ENCODE data around the gene TUSC2. TPM values are rescaled to one million over a fixed set of nuclear protein-coding genes. Genes with fewer than 3 reads are reported as not detected.
A peak's percentile ranks its signal among the peaks of the same experiment; 100 is the strongest.

The TUSC2 gene
- total and polyA plus RNA-seq, 2 donors (not counting 1 experiment from before 2014, with no cell fraction given), result 28.2 to 29.3 TPM

DNA sequence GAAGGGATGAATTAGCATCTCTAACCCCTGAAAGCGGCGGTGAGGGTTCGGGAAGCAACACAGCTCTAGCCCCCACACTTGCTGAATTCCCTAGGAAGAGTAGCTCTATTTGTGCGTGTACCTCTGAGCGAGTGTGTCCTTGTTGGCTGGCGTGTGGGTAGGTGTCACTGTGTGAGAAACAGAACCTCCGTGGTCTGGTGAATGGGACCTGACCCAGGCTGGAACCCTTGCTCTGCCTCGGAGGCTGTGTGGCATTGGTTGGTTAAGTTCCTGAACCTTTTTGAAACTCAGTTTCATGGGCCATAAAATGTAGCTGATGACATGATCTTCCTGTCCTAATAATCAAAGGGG is 31.7 kb upstream of the TUSC2 start:
- H3K27ac Mint-ChIP-seq, result peak overlapping the region; percentile 96
- ATAC-seq (ENCODE audit: low read depth), result peak; percentile 15
- peak overlapping the region in 1 of 2 donors; percentile 30 for H3K27ac ChIP-seq (ENCODE audit: low read length in 2 of 2)

More for the DNA sequence above, 31.7 kb upstream of the TUSC2 start:
- Histone ChIP-seq H4K20me1 (ENCODE audit: control insufficient read depth, insufficient read depth, low read length, poor library complexity, severe bottlenecking) (peaks cover 44% of the 10 kb centered on the region), H3K36me3 (replicated peaks in 1 of 2; ENCODE audit: control extremely low read depth in 1 of 2, control insufficient read depth in 1 of 2, extremely low read depth in 1 of 2, insufficient read depth in 2 of 2, low read length in 1 of 2) (peaks cover 5 to 22% of the 10 kb centered on the region in 2 experiments), H3K27me3 (replicated peaks in 1 of 4; ENCODE audit: control extremely low read depth in 1 of 4, control insufficient read depth in 3 of 4, insufficient read depth in 4 of 4, low read length in 3 of 4) (no peaks in the 10 kb centered on the region), H3K4me3 (ENCODE audit: control extremely low read depth in 1 of 5, extremely low read depth in 1 of 5, insufficient read depth in 1 of 5, low read depth in 2 of 5, low read length in 4 of 5) (peak overlapping the region in 4 of 5 experiments; percentile 15 to 93 (median 51)), H3K4me1 (ENCODE audit: control insufficient read depth in 2 of 2, insufficient read depth in 2 of 2, low read length in 2 of 2) (peaks cover 31 to 46% of the 10 kb centered on the region in 2 donors), H3K9ac (ENCODE audit: low read length) (peak overlapping the region; percentile 12), H3K4me2 (replicated peaks; ENCODE audit: low read depth, low read length, poor library complexity, severe bottlenecking) (peak overlapping the region; percentile 94), H3K79me2 (ENCODE audit: control insufficient read depth, insufficient read depth, low read length) (peaks cover 46% of the 10 kb centered on the region), H3K9me3 (ENCODE audit: control extremely low read depth in 1 of 3, control insufficient read depth in 2 of 3, insufficient read depth in 1 of 3, low read length in 2 of 3) (no peaks in the 10 kb centered on the region), H2AFZ (ENCODE audit: insufficient read depth, low read depth, low read length, poor library complexity, severe bottlenecking) (peak overlapping the region; percentile 80)
- Mint-ChIP-seq H3K4me3 (peak overlapping the region; percentile 99), H3K27me3 (no peaks in the 10 kb centered on the region), H3K9me3 (ENCODE audit: insufficient read depth) (no peaks in the 10 kb centered on the region), H3K4me1 (peaks cover 52% of the 10 kb centered on the region)
- no peak for TF ChIP-seq EZH2 (IDR thresholded peaks at IDR 0.05; ENCODE audit: borderline replicate concordance, insufficient read depth, low read depth, low read length, poor library complexity, severe bottlenecking)
- TF ChIP-seq, protein P1, sequence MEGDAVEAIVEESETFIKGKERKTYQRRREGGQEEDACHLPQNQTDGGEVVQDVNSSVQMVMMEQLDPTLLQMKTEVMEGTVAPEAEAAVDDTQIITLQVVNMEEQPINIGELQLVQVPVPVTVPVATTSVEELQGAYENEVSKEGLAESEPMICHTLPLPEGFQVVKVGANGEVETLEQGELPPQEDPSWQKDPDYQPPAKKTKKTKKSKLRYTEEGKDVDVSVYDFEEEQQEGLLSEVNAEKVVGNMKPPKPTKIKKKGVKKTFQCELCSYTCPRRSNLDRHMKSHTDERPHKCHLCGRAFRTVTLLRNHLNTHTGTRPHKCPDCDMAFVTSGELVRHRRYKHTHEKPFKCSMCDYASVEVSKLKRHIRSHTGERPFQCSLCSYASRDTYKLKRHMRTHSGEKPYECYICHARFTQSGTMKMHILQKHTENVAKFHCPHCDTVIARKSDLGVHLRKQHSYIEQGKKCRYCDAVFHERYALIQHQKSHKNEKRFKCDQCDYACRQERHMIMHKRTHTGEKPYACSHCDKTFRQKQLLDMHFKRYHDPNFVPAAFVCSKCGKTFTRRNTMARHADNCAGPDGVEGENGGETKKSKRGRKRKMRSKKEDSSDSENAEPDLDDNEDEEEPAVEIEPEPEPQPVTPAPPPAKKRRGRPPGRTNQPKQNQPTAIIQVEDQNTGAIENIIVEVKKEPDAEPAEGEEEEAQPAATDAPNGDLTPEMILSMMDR (IDR thresholded peaks at IDR 0.05), result no peak
- intact Hi-C loops (cut with micrococcal nuclease), result loop anchor here (1.0 to 2.0 kb wide), 8 partner anchors 8 to 1025 kb away; partner anchors contain the start of genes HEMK1, HYAL3, IFRD2 and MANF
- WGBS (ENCODE audit: insufficient coverage), result 61% methylated on average over 4 of the region's 8 CpGs
- ChIA-PET POLR2A (interaction anchor here (1.3 to 1.6 kb wide), 3 partner anchors 9 to 22 kb away, joined by 4 to 8 read pairs (median 6); partner anchors contain the start of genes CYB561D2 and NPRL2), CTCF (interaction anchor here (0.9 to 5.2 kb wide), 2 partner anchors 12 to 68 kb away, joined by 3 to 27 read pairs; no protein-coding TSS in a partner anchor)
- DNase-seq, result no peak
